OCI-LY7 (cell line): ENCODE results near the gene LDHAL6B. TPM values are rescaled to one million over a fixed set of nuclear protein-coding genes. Genes with fewer than 3 reads are reported as not detected.

Experiments used
- BruUV-seq: library from RNA; stranded (reverse); fragments of 400-500 nt; replicated peaks from 2 replicates; lab custom pipeline; 2021; lab: Mats Ljungman, UMichigan
- CTCF ChIA-PET: fragments of 300-600 bp; sonication (Branson Sonifier 250); formaldehyde crosslinking; loops from one replicate; lab custom pipeline; 2022; ENCODE audit warnings: antibody characterized with exemption; ENCODE audit not compliant: unreplicated experiment; lab: Charles Lee
- POLR2A ChIA-PET: fragments of 300-600 bp; sonication (Branson Sonifier 250); formaldehyde crosslinking; loops from one replicate; lab custom pipeline; 2022; ENCODE audit warnings: antibody characterized with exemption; lab: Charles Lee
- DNase-seq: peaks from one replicate; pipeline ENCODE4 v3.0.0-alpha.2; 2015; ENCODE audit warnings: low spot score
- H2AFZ ChIP-seq: fragments of 200-600 bp; sonication (generic), shearing (Covaris generic); 2 replicates; pipeline ENCODE4 v1.6.1; 2014; ENCODE audit warnings: mild to moderate bottlenecking, antibody characterized with exemption, low read length, moderate library complexity
- H3K27ac ChIP-seq: fragments of 200-600 bp; sonication (generic); 2 replicates; pipeline ENCODE4 v1.5.1; 2014; ENCODE audit warnings: mixed run types, low read depth, mild to moderate bottlenecking, moderate library complexity, low read length, inconsistent platforms; ENCODE audit not compliant: poor library complexity, severe bottlenecking
- H3K36me3 ChIP-seq: fragments of 200-600 bp; sonication (generic); 2 replicates; pipeline ENCODE4 v1.6.1; 2014; ENCODE audit warnings: mild to moderate bottlenecking, antibody characterized with exemption, low read length, moderate library complexity, mixed read lengths; ENCODE audit not compliant: insufficient read depth
- H3K4me1 ChIP-seq: fragments of 200-600 bp; sonication (generic); 2 replicates; pipeline ENCODE4 v1.5.1; 2014; ENCODE audit warnings: mild to moderate bottlenecking, low read length; ENCODE audit not compliant: insufficient read depth, poor library complexity, severe bottlenecking
- H3K4me2 ChIP-seq: fragments of 200-600 bp; sonication (generic); 2 replicates; pipeline ENCODE4 v1.6.1; 2014; ENCODE audit warnings: mild to moderate bottlenecking, low read length
- H3K4me3 ChIP-seq: fragments of 200-600 bp; sonication (generic); 2 replicates; pipeline ENCODE4 v1.5.1; 2014; ENCODE audit warnings: mild to moderate bottlenecking, low read depth, low read length; ENCODE audit not compliant: poor library complexity, severe bottlenecking
- H3K79me2 ChIP-seq: fragments of 200-600 bp; sonication (generic); 2 replicates; pipeline ENCODE4 v1.6.1; 2016; ENCODE audit warnings: low read depth, mild to moderate bottlenecking, low read length, moderate library complexity, mixed read lengths; ENCODE audit not compliant: insufficient read depth
- H3K9me2 ChIP-seq: fragments of 200-600 bp; sonication (generic); 2 replicates; pipeline ENCODE4 v1.6.1; 2016; ENCODE audit warnings: mild to moderate bottlenecking, low read length, mixed read lengths; ENCODE audit not compliant: insufficient read depth
- H3K9me3 ChIP-seq: fragments of 200-600 bp; sonication (generic); 2 replicates; pipeline ENCODE4 v1.6.1; 2014; ENCODE audit warnings: mild to moderate bottlenecking, mixed run types, low read length, mixed read lengths
- H4K20me1 ChIP-seq: fragments of 200-600 bp; sonication (generic); 2 replicates; pipeline ENCODE4 v1.6.1; 2014; ENCODE audit warnings: mild to moderate bottlenecking, antibody characterized with exemption, low read length, moderate library complexity, mixed read lengths; ENCODE audit not compliant: insufficient read depth
- EZH2phosphoT487 ChIP-seq: fragments of 200-600 bp; sonication (generic); IDR thresholded peaks from 2 replicates; pipeline ENCODE4 v1.6.1; 2018; ENCODE audit warnings: low read depth, borderline replicate concordance, mild to moderate bottlenecking, mixed run types, antibody characterized with exemption, low read length, moderate library complexity, mixed read lengths
- intact Hi-C: fragments of 100-400 bp; cut with micrococcal nuclease; formaldehyde crosslinking; loops from one replicate; pipeline ENCODE4 v1.10.0; 2022; ENCODE audit not compliant: unreplicated experiment
- total RNA-seq, 2 experiments: library from RNA; depleted of rRNA in 1 of 2; stranded (reverse); fragments of >200 nt in 1 of 2; shearing (Covaris generic) in 1 of 2; gene quantifications; 2 replicates each; pipeline ENCODE4 v1.2.3, GENCODE V29; 2014 to 2022
- TF ChIP-seq, protein P1 (sequence below): fragments of 200-600 bp; sonication (generic); conservative IDR thresholded peaks from 2 replicates; pipeline ENCODE4 v1.5.1; 2014; ENCODE audit warnings: mild to moderate bottlenecking, antibody characterized with exemption, low read length, moderate library complexity, mixed read lengths

Gene LDHAL6B
- total RNA-seq, 2 experiments from 2014 or later, result 0.09 TPM; not detected in 1

- no peaks in the 10 kb centered on the region for H3K36me3 ChIP-seq
- POLR2A ChIA-PET, result interaction anchor here (0.6 kb wide), 1 partner anchor 91 kb away, joined by 4 read pairs; no protein-coding TSS in a partner anchor
- BruUV-seq, result no TSS peak
- H3K9me3 ChIP-seq, result no peaks in the 10 kb centered on the region
- H3K79me2 ChIP-seq, result no peaks in the 10 kb centered on the region
- H3K27ac ChIP-seq, result no peak overlapping the region
- H2AFZ ChIP-seq, result no peak overlapping the region
- no peaks in the 10 kb centered on the region for H3K9me2 ChIP-seq
- CTCF ChIA-PET, result interaction anchor here (0.6 kb wide), 1 partner anchor 416 kb away, joined by 4 read pairs; no protein-coding TSS in a partner anchor
- H4K20me1 ChIP-seq, result no peaks in the 10 kb centered on the region
- no peak overlapping the region for H3K4me3 ChIP-seq
- no peak for DNase-seq
- TF ChIP-seq EZH2phosphoT487, result no peak
- TF ChIP-seq, protein P1, sequence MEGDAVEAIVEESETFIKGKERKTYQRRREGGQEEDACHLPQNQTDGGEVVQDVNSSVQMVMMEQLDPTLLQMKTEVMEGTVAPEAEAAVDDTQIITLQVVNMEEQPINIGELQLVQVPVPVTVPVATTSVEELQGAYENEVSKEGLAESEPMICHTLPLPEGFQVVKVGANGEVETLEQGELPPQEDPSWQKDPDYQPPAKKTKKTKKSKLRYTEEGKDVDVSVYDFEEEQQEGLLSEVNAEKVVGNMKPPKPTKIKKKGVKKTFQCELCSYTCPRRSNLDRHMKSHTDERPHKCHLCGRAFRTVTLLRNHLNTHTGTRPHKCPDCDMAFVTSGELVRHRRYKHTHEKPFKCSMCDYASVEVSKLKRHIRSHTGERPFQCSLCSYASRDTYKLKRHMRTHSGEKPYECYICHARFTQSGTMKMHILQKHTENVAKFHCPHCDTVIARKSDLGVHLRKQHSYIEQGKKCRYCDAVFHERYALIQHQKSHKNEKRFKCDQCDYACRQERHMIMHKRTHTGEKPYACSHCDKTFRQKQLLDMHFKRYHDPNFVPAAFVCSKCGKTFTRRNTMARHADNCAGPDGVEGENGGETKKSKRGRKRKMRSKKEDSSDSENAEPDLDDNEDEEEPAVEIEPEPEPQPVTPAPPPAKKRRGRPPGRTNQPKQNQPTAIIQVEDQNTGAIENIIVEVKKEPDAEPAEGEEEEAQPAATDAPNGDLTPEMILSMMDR, result no peak
- no peak overlapping the region for H3K4me2 ChIP-seq
- H3K4me1 ChIP-seq, result peaks cover 4% of the 10 kb centered on the region
- intact Hi-C loops, result no loop called here
Measured at GRCh38 chr15:59169251-59169708, 37.4 kb upstream of the LDHAL6B start.

GRCh38 chr15:59170295-59171066 lies 36.2 kb upstream of the LDHAL6B start:
- H3K4me1 ChIP-seq, result peaks cover 4% of the 10 kb centered on the region
- no peak for TF ChIP-seq EZH2phosphoT487
- TF ChIP-seq, protein P1, result no peak
- H2AFZ ChIP-seq, result no peak overlapping the region
- no peaks in the 10 kb centered on the region for H4K20me1 ChIP-seq
- no peaks in the 10 kb centered on the region for H3K9me2 ChIP-seq
- H3K9me3 ChIP-seq, result no peaks in the 10 kb centered on the region
- no peak overlapping the region for H3K27ac ChIP-seq
- no peaks in the 10 kb centered on the region for H3K79me2 ChIP-seq
- BruUV-seq, result no TSS peak
- no peaks in the 10 kb centered on the region for H3K36me3 ChIP-seq
- intact Hi-C loops, result no loop called here
- no peak for DNase-seq
- H3K4me3 ChIP-seq, result no peak overlapping the region
- POLR2A ChIA-PET, result no interaction called here
- H3K4me2 ChIP-seq, result no peak overlapping the region
- CTCF ChIA-PET, result no interaction called here

DNA sequence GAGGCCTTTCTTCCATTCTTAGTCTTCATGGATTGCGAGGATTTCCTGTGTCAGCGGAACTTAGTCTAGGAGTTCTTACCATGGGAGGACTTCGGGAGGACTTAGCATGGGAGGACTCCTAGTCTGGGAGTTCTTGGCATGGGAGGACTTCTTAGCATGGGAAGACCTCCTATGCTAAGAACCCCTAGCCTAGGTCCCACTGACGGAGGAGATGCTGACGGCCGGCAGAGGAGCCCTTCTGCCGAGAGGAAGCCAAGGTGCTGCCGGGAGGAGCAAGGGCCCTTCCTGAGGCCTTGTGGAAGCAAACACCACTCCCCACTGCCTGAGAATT lies 35.6 kb upstream of the LDHAL6B start:
- H3K9me2 ChIP-seq, result no peaks in the 10 kb centered on the region
- no peak for TF ChIP-seq EZH2phosphoT487
- TF ChIP-seq, protein P1, result no peak
- H3K4me2 ChIP-seq, result no peak overlapping the region
- no peak overlapping the region for H3K27ac ChIP-seq
- H3K4me1 ChIP-seq, result no peaks in the 10 kb centered on the region
- H2AFZ ChIP-seq, result no peak overlapping the region
- intact Hi-C loops, result no loop called here
- H3K9me3 ChIP-seq, result no peaks in the 10 kb centered on the region
- CTCF ChIA-PET, result no interaction called here
- H3K79me2 ChIP-seq, result no peaks in the 10 kb centered on the region
- H3K4me3 ChIP-seq, result no peak overlapping the region
- DNase-seq, result no peak
- POLR2A ChIA-PET, result no interaction called here
- no peaks in the 10 kb centered on the region for H3K36me3 ChIP-seq
- BruUV-seq, result no TSS peak
- no peaks in the 10 kb centered on the region for H4K20me1 ChIP-seq
